Panc1 (cell line): Measurements from ENCODE around the gene ATP4A. TPM values are rescaled to one million over a fixed set of nuclear protein-coding genes. Genes with fewer than 3 reads are reported as not detected.
A peak's percentile ranks its signal among the peaks of the same experiment; 100 is the strongest.

Experiments used
- ATAC-seq: fragments of 200-7000 bp; cut with Tn5 transposase; 2 replicates; pipeline ENCODE4 v1.9.1; 2020; ENCODE audit warnings: mild to moderate bottlenecking, moderate library complexity
- BruUV-seq: library from RNA; stranded (reverse); fragments of 400-500 nt; replicated peaks from 2 replicates; lab custom pipeline; 2021; lab: Mats Ljungman, UMichigan
- CTCF ChIA-PET: fragments of 300-600 bp; sonication (Branson Sonifier 250); formaldehyde crosslinking; loops from one replicate; lab custom pipeline; 2022; ENCODE audit warnings: antibody characterized with exemption; lab: Charles Lee
- POLR2A ChIA-PET: fragments of 300-600 bp; sonication (Branson Sonifier 250); formaldehyde crosslinking; loops from one replicate; lab custom pipeline; 2022; ENCODE audit warnings: antibody characterized with exemption; lab: Charles Lee
- DNase-seq: peaks from one replicate; pipeline ENCODE4 v3.0.0-alpha.2; 2010; ENCODE audit warnings: low read depth, low spot score
- H3K27ac ChIP-seq: 2 replicates; pipeline ENCODE4 v1.5.1; 2011; ENCODE audit warnings: mild to moderate bottlenecking, low read length, inconsistent platforms
- H3K27me3 ChIP-seq: fragments of 200-500 bp; sonication (Bioruptor generic); 2 replicates; pipeline ENCODE4 v1.6.0; 2014; ENCODE audit warnings: low read length, inconsistent platforms; ENCODE audit not compliant: control insufficient read depth, insufficient read depth
- H3K36me3 ChIP-seq: fragments of 200-500 bp; sonication (Bioruptor generic); 2 replicates; pipeline ENCODE4 v1.5.1; 2014; ENCODE audit warnings: inconsistent platforms, mild to moderate bottlenecking, low read length, moderate library complexity; ENCODE audit not compliant: control insufficient read depth, insufficient read depth
- H3K4me1 ChIP-seq: 2 replicates; pipeline ENCODE4 v1.5.1; 2011; ENCODE audit warnings: inconsistent platforms, mild to moderate bottlenecking, low read length, moderate library complexity; ENCODE audit not compliant: control insufficient read depth, insufficient read depth
- H3K4me3 ChIP-seq, 2 experiments: 2 replicates each; pipeline ENCODE4 v1.5.1; 2011 to 2012; ENCODE audit warnings: low read depth in 2 of 2, low read length in 2 of 2, mild to moderate bottlenecking in 2 of 2, inconsistent platforms in 1 of 2, moderate library complexity in 1 of 2
- H3K9me3 ChIP-seq: fragments of 200-500 bp; sonication (Bioruptor generic); 2 replicates; pipeline ENCODE4 v1.5.1; 2014; ENCODE audit warnings: low read depth, mild to moderate bottlenecking, inconsistent platforms, low read length, moderate library complexity; ENCODE audit not compliant: control insufficient read depth, insufficient read depth
- POLR2AphosphoS5 ChIP-seq: IDR thresholded peaks from 2 replicates; pipeline ENCODE4 v1.6.1; 2012; ENCODE audit warnings: mild to moderate bottlenecking, low read depth, low read length, moderate library complexity
- SIN3A ChIP-seq: IDR thresholded peaks from 2 replicates; pipeline ENCODE4 v1.6.1; 2012; ENCODE audit warnings: low read depth, mild to moderate bottlenecking, low read length, moderate library complexity, borderline replicate concordance; ENCODE audit not compliant: insufficient read depth
- TCF7L2 ChIP-seq: IDR thresholded peaks from 2 replicates; pipeline ENCODE4 v1.6.1; 2011; ENCODE audit warnings: mild to moderate bottlenecking, low read depth, low read length, inconsistent platforms
- in situ Hi-C: cut with HindIII; loops from 2 replicates; pipeline ENCODE4 v1.10.0; 2016; ENCODE audit warnings: low sequenced_read_pairs, low pct_unique_long_range_greater_than_20kb
- intact Hi-C: fragments of 100-400 bp; cut with micrococcal nuclease; formaldehyde crosslinking; loops from one replicate; pipeline ENCODE4 v1.10.0; 2022; ENCODE audit not compliant: unreplicated experiment
- total RNA-seq: library from RNA; stranded (reverse); gene quantifications from one replicate; pipeline ENCODE4 v1.2.1, GENCODE V29; 2021; ENCODE audit not compliant: unreplicated experiment
- TF ChIP-seq, protein P1 (sequence below), 2 experiments: IDR thresholded peaks; 2 replicates each; pipeline ENCODE4 v1.6.1; 2011 to 2012; ENCODE audit warnings: low read depth in 2 of 2, control low read depth in 1 of 2, low read length in 1 of 2, mild to moderate bottlenecking in 1 of 2, moderate library complexity in 1 of 2; ENCODE audit not compliant: insufficient read depth in 1 of 2
- TF ChIP-seq, protein P2 (sequence below): fragments of 450-650 bp; IDR thresholded peaks from 2 replicates; pipeline ENCODE4 v1.5.1; 2017; ENCODE audit warnings: mild to moderate bottlenecking

The ATP4A gene
- total RNA-seq, 1 experiment from 2014 or later, result not detected

DNA sequence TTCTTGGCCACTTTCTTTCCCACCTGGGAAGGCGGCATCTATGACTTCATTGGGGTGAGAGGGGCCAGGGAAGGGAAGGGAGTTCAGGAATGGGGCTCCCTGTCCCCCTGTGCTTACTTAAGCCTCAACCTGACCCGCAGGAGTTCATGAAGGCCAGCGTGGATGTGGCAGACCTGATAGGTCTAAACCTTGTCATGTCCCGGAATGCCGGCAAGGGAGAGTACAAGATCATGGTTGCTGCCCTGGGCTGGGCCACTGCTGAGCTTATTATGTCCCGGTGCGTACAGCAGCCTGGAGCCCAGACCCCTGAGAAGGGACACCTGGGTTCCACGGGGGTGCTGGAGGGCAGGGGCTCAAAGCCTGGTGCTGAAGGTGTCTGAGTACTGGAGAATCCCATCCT, 16.9 kb downstream of the ATP4A start:
- Histone ChIP-seq H3K4me3 (peak overlapping the region; percentile 79 to 98), H3K27ac (peak overlapping the region; percentile 97), H3K27me3 (no peaks in the 10 kb centered on the region), H3K36me3 (peaks cover 6% of the 10 kb centered on the region; the same call in 1 of the 2 replicates), H3K9me3 (no peaks in the 10 kb centered on the region), H3K4me1 (peaks cover 12% of the 10 kb centered on the region)
- TSS peak; percentile 91 for BruUV-seq
- no peak for DNase-seq
- intact Hi-C loops (no loop called here), in situ Hi-C loops (no loop called here)
- TF ChIP-seq, protein P1, sequence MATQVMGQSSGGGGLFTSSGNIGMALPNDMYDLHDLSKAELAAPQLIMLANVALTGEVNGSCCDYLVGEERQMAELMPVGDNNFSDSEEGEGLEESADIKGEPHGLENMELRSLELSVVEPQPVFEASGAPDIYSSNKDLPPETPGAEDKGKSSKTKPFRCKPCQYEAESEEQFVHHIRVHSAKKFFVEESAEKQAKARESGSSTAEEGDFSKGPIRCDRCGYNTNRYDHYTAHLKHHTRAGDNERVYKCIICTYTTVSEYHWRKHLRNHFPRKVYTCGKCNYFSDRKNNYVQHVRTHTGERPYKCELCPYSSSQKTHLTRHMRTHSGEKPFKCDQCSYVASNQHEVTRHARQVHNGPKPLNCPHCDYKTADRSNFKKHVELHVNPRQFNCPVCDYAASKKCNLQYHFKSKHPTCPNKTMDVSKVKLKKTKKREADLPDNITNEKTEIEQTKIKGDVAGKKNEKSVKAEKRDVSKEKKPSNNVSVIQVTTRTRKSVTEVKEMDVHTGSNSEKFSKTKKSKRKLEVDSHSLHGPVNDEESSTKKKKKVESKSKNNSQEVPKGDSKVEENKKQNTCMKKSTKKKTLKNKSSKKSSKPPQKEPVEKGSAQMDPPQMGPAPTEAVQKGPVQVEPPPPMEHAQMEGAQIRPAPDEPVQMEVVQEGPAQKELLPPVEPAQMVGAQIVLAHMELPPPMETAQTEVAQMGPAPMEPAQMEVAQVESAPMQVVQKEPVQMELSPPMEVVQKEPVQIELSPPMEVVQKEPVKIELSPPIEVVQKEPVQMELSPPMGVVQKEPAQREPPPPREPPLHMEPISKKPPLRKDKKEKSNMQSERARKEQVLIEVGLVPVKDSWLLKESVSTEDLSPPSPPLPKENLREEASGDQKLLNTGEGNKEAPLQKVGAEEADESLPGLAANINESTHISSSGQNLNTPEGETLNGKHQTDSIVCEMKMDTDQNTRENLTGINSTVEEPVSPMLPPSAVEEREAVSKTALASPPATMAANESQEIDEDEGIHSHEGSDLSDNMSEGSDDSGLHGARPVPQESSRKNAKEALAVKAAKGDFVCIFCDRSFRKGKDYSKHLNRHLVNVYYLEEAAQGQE (IDR thresholded peaks at IDR 0.05; ENCODE audit: insufficient read depth in 1 of 2, low read depth in 2 of 2, low read length in 1 of 2), result no peak
- no peak for TF ChIP-seq TCF7L2
- no peak for TF ChIP-seq POLR2AphosphoS5
- TF ChIP-seq, protein P2, sequence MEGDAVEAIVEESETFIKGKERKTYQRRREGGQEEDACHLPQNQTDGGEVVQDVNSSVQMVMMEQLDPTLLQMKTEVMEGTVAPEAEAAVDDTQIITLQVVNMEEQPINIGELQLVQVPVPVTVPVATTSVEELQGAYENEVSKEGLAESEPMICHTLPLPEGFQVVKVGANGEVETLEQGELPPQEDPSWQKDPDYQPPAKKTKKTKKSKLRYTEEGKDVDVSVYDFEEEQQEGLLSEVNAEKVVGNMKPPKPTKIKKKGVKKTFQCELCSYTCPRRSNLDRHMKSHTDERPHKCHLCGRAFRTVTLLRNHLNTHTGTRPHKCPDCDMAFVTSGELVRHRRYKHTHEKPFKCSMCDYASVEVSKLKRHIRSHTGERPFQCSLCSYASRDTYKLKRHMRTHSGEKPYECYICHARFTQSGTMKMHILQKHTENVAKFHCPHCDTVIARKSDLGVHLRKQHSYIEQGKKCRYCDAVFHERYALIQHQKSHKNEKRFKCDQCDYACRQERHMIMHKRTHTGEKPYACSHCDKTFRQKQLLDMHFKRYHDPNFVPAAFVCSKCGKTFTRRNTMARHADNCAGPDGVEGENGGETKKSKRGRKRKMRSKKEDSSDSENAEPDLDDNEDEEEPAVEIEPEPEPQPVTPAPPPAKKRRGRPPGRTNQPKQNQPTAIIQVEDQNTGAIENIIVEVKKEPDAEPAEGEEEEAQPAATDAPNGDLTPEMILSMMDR, result no peak
- TF ChIP-seq SIN3A, result no peak
- CTCF ChIA-PET, result no interaction called here
- no peak for ATAC-seq
- POLR2A ChIA-PET, result no interaction called here

DNA sequence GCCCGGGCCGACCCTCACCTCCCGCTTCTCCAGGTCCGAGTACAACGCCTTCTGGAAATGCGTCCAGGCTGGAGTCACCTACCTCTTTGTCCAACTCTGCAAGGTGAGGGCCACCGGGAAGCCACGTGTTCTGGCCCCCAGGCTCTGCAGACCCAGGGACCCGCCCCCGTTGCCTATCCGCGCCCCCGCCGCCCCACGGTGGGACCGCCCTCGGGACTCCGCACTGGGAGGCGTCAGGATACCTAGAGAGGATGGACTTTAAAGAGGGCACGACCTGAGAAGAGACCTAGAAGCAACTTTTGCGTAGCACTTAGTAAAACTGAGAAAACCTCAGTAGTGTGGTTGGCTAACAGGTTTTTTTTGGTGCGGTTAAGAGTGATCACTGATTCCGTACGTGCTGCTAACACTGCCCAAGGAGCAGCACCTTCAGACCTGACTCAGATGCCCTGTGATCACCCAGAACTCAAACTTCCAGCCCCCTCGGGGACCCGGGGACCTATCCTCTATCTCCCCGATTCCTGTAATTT, 17.5 kb downstream of the ATP4A start:
- ChIA-PET CTCF (no interaction called here), POLR2A (no interaction called here)
- no peaks in the 10 kb centered on the region for H3K27me3 ChIP-seq
- TF ChIP-seq TCF7L2 (no peak), SIN3A (no peak), POLR2AphosphoS5 (no peak)
- TF ChIP-seq, protein P2, result no peak
- TF ChIP-seq, protein P1 (IDR thresholded peaks at IDR 0.05; ENCODE audit: insufficient read depth in 1 of 2, low read depth in 2 of 2, low read length in 1 of 2), result no peak
- intact Hi-C loops, result no loop called here
- H3K27ac ChIP-seq, result peak overlapping the region; percentile 97
- in situ Hi-C loops, result no loop called here
- H3K4me3 ChIP-seq, result peak overlapping the region; percentile 79 to 98
- H3K4me1 ChIP-seq, result peaks cover 12% of the 10 kb centered on the region
- no TSS peak for BruUV-seq
- H3K9me3 ChIP-seq, result no peaks in the 10 kb centered on the region
- ATAC-seq, result peak; percentile 79
- peaks cover 6% of the 10 kb centered on the region; the same call in 1 of the 2 replicates for H3K36me3 ChIP-seq
- DNase-seq, result no peak
